GM18502 (cell line): ENCODE measurements around the gene MGMT.
A peak's percentile ranks its signal among the peaks of the same experiment; 100 is the strongest.

ENCODE experiments used
- ATAC-seq: cut with Tn5 transposase; IDR thresholded peaks from one replicate; pipeline ENCODE4 v1.9.1; 2021; ENCODE audit warnings: mild to moderate bottlenecking; ENCODE audit not compliant: unreplicated experiment, poor library complexity

The MGMT gene

DNA sequence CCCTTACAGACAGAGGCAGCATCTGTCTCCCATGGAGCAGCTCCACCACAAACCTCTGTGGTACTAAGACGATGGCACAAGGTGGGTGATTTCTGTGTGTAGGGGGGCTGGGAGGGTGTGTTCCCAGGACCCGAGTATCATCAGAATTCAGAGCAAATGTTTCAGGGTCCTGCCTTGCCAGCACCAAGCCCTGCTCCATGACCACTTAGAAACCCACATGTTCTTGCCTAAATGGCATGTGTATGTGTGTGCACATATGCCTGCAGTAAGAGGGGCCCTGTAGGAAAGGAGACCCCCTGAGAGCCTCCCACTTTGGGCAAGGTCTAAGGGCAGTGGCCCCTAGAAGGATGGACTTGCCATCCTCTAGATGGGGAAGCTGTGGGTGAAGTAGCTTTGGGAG lies 17.1 kb upstream of the MGMT start:
- no peak for ATAC-seq

DNA sequence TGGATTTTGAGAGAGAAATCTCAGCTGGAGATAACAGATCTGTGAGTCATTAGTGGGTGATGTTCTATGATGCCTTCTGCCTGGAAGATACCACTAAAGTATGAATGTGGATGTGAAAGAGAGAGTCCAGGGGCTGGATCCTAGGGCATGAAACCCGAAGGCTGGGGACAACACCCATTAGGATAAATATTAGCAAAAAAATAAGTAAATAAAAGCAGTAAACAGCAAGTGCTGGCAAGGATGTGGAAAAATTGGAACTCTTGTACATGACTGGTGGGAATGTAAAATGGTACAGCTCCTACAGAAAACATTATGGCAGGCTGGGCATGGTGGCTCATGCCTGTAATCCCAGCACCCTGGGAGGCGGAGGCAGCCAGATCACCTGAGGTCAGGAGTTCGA lies 16.6 kb upstream of the MGMT start:
- no peak for ATAC-seq

DNA sequence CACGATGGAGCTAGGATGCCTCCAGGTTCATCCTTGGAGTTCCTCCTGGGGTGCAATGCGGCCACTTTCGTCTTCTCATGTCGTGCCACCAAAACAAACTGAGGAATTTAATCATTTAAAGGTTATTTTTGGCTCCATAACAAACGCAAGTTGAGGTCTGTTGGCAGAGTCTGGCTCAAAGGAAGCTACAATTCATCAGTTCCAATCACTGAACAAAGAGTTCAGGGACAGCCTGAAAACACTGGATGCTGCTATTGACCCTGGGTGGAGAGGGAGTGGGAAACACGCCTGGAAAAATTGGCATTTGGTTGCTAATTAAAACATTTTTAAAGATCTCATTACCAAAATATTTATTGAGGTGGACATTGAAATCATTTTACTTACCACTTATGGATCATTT lies 11.4 kb upstream of the MGMT start:
- no peak for ATAC-seq

DNA sequence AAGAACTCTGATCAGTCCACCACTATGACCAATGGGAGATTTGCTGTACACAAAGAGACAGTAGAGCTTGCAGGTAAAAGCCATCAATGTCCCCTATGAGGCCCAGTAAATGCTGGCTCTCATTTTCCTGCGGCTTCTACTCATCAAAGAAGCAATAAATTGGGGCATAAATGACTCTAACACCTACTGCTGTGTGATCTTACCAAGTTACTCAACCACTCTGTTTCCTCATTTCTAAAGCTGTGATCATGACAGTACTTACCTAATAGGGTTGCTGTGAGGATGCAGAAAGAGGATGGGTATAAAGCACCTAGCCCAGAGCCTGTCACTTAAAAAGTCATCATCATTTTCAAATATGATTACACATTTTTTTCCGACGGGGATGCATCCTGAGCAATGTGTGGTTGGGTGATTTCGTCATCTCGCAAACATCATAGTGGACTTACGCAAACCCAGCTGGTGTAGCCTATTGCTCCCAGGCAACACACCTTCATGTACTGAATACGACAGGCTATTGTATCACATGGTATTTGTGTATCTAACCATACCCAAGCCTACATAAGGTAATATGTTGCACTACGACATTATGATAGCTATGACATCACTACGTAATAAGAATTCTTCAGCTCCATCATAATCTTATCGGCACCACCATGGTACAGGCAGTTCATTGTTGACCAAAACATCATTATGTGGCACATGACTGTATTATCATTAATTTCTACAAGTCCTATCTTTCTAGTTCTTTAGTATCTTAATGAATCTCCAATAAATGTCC lies 7.1 kb upstream of the MGMT start:
- no peak for ATAC-seq

DNA sequence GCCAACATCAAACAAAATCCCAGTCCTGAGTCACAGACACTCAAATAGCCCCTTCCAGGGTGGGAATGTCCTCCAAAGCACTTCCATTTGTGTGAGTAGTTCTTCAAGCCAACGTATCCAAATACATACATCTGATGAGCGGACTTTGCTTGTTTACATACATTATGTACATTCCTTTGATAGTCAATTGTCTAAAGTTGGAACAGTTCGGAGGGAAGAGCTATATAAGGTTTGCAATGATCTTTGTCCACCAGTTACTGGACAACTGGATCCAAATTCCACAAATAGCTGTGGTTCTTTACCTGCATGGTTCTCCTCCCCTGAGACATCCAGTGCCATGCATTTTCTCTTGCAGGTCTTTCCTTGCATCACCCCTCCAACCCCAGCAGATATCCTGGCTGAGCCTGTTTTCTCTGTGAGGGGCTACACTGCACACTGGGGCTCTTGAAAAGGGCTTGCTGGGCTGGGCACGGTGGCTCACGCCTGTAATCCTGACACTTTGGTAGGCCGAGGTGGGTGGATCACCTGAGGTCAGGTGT lies 4.7 kb upstream of the MGMT start:
- no peak for ATAC-seq

DNA sequence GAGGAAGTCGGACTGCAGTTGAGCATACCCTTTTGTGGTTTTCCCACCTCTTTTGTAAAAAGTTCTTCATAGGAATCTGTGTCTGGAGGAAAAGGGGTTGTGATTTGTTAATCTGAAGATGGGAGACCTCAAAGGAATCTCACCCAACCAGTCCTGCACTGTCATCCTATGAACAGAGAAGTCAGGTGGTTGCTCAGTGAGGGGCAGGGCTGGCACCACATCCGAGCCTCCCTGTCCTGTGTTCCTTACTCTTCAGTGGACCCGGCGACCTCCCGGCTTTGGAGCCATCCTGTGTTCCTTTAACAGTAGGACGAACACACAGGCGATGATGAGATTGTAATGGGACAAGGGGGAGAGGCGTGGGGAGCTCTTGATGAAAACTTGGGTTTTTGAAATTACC lies 2.8 kb upstream of the MGMT start:
- no peak for ATAC-seq

DNA sequence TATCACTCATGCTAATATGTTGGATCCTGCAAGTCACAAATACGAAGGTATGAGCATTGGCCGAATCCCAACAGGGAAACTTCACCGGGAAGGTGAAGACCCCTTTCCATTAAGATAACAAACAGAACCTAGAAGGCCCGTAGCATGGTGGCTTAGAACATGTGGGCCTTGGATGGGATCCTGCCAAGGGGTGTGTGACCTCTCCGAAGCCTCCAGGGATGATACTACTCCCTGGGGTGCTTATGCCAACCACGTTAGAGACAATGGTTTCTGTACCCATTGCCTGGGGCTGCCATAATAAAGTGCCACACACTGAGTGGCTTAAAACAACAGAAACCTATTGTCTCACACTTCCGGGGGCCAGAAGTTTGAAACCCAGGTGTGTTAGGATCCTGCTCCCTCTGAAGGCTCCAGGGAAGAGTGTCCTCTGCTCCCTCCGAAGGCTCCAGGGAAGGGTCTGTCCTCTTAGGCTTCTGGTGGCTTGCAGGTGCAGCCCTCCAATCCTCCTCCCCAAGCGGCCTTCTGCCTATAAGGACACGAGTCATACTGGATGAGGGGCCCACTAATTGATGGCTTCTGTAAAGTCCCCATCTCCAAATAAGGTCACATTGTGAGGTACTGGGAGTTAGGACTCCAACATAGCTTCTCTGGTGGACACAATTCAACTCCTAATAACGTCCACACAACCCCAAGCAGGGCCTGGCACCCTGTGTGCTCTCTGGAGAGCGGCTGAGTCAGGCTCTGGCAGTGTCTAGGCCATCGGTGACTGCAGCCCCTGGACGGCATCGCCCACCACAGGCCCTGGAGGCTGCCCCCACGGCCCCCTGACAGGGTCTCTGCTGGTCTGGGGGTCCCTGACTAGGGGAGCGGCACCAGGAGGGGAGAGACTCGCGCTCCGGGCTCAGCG lies 992 bp upstream of the MGMT start:
- no peak for ATAC-seq

DNA sequence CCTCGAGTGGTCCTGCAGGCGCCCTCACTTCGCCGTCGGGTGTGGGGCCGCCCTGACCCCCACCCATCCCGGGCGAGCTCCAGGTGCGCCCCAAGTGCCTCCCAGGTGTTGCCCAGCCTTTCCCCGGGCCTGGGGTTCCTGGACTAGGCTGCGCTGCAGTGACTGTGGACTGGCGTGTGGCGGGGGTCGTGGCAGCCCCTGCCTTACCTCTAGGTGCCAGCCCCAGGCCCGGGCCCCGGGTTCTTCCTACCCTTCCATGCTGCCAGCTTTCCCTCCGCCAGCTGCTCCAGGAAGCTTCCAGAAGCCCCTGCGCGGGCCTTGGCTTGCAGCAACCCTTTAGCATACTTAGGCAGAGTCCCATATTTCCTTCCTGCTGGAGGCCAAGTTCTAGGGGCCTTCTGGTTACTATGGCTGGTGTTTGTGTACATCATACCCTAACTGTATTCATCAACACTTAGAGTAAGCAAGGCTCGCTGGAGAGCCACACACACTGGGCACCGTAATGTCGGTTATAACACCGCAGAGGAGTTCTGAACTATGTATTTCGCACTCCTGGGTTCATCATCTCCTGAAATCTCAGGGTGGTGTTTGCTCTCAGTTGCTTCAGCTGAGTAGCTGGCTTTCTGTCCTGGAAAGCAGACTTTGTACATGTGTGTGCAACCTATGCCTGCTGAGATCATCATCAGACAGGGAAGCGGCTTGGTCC lies 471 bp downstream of the MGMT start:
- peak; percentile 21 for ATAC-seq

DNA sequence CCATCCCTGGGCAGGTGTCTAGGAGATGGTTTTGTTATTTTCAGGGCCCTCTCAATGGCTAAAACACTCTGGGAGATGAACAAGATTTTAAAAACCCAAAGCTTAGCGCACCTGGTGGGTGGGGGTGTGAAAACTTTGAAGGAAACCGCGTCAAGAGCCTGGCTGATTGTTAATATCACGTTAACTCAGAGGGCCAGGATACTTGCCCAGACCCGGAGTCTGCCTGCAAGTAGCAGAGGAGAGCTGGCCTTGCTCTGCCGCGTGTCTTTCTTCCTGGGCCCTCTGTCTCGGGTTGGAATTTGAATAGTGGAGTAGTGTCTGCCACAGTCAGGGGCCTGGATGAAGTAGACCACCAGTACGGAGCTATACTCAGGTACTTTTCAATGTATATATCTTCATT lies 1.1 kb downstream of the MGMT start:
- no peak for ATAC-seq

DNA sequence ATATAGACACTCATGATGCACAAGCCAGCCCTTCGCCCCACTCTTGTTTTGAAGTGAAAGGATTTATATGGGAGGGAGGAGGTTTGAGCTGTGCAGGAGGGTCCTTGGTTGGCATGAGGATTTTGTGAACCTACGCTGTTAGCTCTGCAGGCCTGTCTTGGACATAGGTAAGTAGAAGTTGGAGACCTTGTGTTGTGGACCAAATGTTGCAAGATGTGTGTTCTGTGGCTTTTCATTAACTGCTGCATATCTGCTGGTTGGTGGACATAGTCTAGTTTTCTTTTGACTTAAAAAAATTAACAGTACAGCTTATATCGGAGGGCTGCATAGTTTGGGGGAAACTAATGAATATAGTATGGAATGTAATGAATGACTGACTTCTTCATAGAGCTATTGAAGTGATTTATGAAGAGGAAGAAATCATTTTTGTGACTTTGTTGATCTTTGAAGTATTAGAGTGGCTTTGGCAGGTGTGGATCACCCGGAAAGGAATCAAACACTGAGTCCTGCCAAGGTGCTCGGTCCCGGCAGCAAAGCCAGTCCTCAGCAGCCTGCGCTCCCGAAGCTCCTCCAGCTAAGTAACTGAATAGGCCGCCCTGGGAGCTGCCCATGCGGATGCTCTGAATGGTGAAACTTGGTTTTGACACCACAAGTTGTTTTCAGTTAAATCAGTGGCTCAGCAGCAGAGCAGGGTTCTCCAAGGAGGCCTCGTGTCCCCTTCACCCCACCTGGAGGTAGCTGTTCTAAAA lies 3.2 kb downstream of the MGMT start:
- ATAC-seq = no peak

DNA sequence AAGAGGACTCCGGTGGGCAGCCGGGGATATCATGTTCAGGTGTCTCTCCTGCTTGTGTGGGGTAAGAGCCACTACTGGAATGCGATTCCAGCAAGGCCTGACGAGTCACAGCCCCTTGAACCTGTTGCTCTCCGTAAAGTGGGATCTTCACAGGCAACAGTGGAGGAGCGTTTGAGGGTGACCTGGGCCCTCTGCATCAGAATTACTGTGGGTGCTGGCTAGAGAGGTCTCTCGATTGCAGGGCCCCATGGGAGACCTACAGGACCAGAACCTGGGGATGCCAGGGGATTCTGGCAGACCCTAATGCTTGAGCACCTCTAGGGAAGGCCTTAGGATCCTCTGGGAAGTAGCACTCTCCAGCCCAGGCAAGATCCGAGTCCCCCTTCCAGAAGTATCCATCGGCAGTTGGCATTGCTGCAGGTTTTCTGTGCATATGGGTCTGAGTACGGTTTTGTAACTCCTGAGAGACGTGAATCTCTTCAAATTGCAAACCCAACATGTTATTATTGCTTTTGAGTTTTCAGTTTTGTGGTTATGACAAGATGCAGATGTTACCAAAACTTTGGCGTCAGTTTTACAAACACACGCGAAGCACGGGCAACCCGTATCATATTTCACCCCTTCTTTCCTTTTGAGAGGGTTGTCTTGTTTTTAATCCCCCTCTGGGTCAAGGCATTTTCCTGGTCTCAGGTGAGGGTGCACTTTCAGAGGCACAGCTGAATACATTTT lies 4.6 kb downstream of the MGMT start:
- ATAC-seq = no peak

DNA sequence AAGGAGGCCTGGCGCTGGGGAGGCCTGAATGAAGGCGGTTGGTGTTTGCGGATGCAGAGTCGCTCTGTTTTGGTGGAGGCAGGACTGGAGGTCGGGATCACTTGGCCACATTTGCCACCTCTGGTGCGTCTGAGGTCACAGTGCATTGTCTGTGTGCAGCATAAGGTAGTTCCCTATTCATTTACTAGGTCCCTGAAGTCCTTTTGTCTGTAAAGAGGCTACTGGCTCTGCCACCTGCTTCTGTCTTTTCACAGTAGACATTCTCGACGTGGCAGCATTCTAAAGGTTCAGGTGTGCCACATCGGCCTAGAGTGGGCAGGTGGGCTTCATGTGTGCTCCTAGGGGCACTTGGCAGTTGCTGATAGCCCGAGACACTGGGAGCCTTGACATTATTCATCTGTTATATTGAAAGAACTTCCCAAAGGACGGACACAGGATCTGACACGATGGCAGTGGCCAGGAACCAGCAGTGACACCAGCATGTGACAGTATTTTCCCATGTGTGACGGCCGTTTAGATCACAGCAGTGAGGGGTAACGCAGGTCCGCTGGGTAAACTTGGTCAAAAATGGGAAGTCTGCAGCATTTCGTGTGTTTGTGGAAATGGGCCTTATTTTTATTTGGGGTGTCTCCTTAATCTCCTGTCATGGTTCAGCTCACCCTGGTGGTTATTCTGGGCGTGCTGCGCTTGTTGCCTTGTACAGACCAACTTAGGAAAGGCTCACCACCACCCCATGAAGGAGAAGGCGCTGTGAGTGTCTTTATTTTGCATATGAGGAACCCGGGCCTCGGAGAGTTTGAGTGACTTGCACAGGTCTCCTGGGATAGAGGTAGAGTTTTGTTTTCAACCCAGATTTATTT lies 5.9 kb downstream of the MGMT start:
- no peak for ATAC-seq

DNA sequence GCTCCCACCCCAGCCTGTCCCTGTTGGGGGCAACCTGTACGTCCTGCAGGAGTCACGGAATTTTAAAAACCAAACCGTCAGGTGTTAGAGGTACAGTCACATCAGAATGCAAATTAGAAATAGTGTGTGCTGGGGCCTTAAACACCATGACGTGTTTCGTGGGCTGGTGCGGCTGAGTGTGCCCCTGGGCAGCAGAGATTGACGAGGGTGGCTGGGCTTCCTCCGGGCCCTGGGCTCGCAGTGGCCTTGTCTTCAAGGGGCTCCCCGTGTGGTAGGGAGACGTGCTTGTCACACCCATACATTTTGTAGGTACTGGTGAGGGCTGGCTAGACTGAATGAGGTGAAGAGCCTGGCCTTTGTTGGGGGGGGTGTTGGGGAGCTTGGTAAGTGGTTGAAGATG lies 7.6 kb downstream of the MGMT start:
- no peak for ATAC-seq

DNA sequence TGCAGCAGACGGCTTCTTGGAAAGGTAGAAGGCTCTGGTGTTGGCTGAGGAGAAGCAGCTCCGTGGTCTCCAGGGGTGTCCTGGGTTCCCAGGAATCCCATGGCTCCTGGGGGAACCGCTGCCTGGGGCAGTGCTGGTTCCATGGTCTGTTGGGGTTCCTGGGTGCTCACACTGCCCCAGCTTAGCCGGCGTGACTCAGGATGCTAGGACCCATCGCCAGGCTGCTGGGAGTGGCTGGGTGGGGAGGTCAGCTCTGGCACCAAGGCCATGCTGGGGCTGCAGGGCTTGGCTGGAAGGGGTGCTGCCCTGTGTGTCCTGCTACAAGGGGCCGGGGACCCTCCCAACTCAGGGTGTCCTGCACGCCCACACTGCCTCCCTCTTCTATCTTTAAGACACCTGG lies 9.4 kb downstream of the MGMT start:
- no peak for ATAC-seq

DNA sequence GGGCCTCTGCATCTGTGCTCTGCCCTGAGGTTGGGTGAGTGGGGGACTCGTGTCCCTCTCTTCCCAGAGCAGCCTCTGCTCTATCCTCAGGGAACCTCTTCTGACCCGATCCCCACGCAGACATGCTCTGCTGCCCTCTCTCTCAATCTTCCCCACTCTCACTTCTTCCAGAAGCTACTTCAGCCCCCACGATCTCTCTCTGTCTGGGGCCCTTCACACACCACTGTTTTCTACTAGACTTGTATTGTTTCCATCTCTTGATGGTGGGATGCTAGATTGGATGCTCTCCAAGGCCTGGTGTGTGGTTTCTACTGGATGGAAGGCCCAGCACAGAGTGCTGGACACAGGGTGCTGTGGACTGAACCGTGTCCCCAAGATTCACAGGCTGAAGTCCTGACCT lies 10.0 kb downstream of the MGMT start:
- ATAC-seq = no peak

DNA sequence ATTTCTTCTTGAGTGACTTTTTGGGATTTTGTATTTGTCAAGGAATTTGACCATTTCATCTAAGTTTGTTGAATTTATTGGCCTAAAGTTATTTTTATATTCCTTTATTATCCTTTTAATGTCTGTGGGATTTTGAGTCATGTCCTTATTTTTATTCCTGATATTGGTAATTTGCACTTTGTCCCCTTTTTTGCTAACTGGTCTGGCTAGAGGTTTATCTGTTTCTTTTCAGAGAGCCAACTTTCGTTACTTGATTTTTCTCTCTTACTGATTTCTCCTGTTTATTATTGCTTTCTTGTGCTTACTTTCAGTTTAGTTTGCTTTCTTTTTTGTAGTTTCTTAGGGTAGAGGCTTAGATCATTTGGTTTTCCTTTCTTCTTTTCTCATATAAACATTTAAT lies 14.6 kb downstream of the MGMT start:
- no peak for ATAC-seq

DNA sequence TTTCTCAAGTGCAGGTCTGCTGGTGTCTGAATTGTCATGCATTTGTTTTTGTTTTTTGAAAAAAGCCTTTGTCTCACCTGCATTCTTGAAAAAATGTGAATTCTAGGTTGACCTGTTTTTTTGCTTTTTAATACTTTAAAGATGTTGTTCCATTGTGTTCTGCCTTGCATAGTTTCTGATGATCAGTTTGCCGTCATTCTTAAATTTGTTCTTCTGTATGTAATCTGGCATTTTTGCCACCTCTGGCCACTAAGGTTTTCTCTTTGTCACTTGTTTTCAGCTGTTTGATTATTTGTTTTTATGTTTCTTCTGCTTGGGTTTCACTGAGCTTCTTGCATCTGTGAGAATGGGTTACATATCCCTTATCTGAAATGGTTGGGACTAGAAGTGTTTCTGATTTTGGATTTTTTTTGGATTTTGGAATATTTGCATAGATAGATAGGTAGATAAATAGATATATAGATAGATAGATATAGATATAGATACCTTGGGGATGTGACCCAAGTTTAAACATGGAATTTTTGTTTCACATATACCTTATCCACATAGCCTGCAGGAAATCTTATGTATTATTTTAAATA lies 16.5 kb downstream of the MGMT start:
- ATAC-seq = no peak

DNA sequence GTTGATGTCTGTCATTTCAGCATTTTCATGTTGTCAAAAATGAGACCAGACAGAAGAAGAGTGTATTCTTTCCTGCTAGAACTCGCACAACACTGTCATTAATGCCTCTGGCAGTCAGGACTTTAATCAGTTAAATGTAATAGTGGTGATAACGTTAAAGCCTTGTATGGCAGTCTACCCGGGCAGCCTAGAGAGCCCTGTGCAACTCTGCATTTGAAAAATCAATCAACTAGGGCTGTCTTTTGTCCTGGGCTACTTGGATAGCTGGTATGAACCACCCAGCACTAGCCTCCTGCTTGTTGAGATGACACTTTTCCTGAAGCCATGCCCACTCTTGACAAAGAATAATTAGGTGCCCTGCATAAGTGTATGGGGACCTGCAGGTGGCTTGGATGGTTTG lies 19.8 kb downstream of the MGMT start:
- ATAC-seq = no peak
